ENCODE data around the gene FDXR. TPM values are rescaled to one million over a fixed set of nuclear protein-coding genes. Genes with fewer than 3 reads are reported as not detected.

Gene FDXR
- total RNA-seq, 1 donor from 2014 or later, result 16.0 TPM

DNA sequence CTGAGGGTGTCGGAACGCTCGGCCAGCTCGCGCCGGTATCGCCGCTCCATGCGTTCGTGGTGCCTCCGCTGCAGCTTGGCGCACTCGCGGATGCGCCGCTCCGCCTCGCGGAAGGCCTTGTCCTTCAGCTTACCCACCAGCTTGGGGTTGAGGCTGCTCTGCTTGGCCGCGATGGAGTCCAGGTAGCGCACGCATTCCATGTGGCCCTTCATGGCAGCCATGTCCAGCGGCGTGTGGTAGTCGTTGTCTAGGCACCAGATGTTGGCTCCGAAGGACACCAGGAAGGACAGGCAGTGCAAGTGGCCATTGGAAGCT is 47.5 kb upstream of the FDXR start:
- intact Hi-C loops (cut with DNase I), result no loop called here
- no peak overlapping the region for H3K4me3 ChIP-seq
- peaks cover 6% of the 10 kb centered on the region for H3K27me3 ChIP-seq
- no peak overlapping the region for H3K27ac ChIP-seq
- H3K9me3 ChIP-seq, result no peaks in the 10 kb centered on the region
- H3K36me3 ChIP-seq, result no peaks in the 10 kb centered on the region
- TF ChIP-seq POLR2AphosphoS5 (IDR thresholded peaks at IDR 0.05; ENCODE audit: insufficient read depth in 1 of 2, low read depth in 1 of 2) (no peak), CTCF (IDR thresholded peaks at IDR 0.05) (no peak), POLR2A (IDR thresholded peaks at IDR 0.05) (no peak)
- no peak for DNase-seq (ENCODE audit: extremely low spot score in 2 of 2)
- peaks cover 43% of the 10 kb centered on the region for H3K4me1 ChIP-seq

DNA sequence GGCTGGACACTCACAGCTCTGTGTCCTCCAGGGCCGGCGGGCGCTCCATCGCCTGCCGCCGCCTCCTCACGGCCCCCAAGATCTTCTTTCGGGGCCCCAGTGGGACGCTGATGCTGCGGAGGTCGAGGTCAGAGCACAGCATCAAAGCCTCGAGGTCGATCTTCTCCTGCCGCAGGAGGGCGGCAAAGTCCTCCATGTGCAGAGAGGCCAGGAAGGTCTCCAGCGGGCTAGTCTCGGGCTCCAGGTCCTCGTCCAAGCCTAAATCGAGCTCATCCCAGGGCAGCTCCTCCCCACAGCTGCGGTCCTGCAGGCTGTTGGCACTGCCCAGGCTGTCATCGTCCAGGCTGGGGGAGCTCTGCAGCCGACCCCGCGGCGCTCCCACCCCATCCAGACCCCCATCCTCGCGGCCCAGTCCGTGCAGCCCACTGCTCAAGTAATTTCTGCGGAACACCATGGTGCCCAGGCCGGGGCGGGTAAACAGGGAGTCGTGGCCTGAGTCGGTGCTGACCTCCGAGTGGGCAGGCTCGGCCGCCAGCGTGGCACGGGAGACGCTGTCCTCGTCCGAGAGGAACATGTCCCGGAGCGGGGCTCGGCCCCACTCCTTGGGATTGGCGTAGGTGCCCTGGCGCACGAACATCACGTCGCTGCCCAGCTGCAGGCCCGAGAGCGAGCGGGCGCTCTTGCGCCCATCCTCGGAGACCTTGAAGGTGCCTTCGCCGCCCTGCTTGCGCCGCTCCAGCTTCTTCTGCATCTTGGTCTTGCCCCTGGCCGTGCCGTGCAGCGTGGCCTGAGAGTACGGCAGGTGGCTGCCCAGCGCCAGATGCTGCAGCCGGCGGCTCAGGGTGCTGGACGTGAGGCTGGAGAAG is 46.9 kb upstream of the FDXR start:
- no peak for TF ChIP-seq CTCF (IDR thresholded peaks at IDR 0.05)
- no peak for TF ChIP-seq POLR2AphosphoS5 (IDR thresholded peaks at IDR 0.05; ENCODE audit: insufficient read depth in 1 of 2, low read depth in 1 of 2)
- H3K27ac ChIP-seq, result no peak overlapping the region
- no peaks in the 10 kb centered on the region for H3K36me3 ChIP-seq
- peaks cover 6% of the 10 kb centered on the region for H3K27me3 ChIP-seq
- intact Hi-C loops (cut with DNase I), result no loop called here
- H3K9me3 ChIP-seq, result no peaks in the 10 kb centered on the region
- peaks cover 41% of the 10 kb centered on the region for H3K4me1 ChIP-seq
- DNase-seq (ENCODE audit: extremely low spot score in 2 of 2), result no peak
- no peak overlapping the region for H3K4me3 ChIP-seq

- Histone ChIP-seq H3K36me3 (no peaks in the 10 kb centered on the region), H3K4me1 (peaks cover 33% of the 10 kb centered on the region), H3K4me3 (no peak overlapping the region), H3K27me3 (peaks cover 4% of the 10 kb centered on the region), H3K27ac (no peak overlapping the region), H3K9me3 (no peaks in the 10 kb centered on the region)
- TF ChIP-seq CTCF (IDR thresholded peaks at IDR 0.05) (no peak), POLR2A (IDR thresholded peaks at IDR 0.05) (no peak), POLR2AphosphoS5 (IDR thresholded peaks at IDR 0.05; ENCODE audit: insufficient read depth in 1 of 2, low read depth in 1 of 2) (no peak)
- no peak for DNase-seq (ENCODE audit: extremely low spot score in 2 of 2)
- intact Hi-C loops (cut with DNase I), result no loop called here
Measured at GRCh38 chr17:74918906-74919305, 46.1 kb upstream of the FDXR start.

DNA sequence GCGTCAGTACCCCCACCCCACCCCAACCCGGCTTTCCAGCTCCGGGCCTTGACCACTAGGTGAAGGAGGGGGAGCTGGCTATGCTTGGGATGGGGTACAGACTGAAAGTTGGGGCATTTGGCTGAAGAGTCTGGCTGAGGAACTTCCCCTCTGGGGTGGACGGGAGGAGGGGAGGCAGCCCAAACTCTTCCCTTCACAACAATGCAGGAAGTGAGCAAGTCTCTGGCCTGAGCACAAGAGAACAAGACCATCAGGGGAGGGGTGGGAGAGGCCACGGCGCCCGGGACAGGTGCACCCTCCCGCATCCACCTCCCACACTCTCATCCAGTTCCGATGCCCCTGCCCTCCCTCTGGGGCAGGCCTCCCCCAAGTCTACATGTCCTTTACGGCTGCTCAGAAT is 44.6 kb upstream of the FDXR start:
- H3K4me1 ChIP-seq, result peaks cover 18% of the 10 kb centered on the region
- no peaks in the 10 kb centered on the region for H3K9me3 ChIP-seq
- no peaks in the 10 kb centered on the region for H3K27me3 ChIP-seq
- DNase-seq (ENCODE audit: extremely low spot score in 2 of 2), result no peak
- TF ChIP-seq POLR2A (IDR thresholded peaks at IDR 0.05), result no peak
- TF ChIP-seq POLR2AphosphoS5 (IDR thresholded peaks at IDR 0.05; ENCODE audit: insufficient read depth in 1 of 2, low read depth in 1 of 2), result no peak
- TF ChIP-seq CTCF (IDR thresholded peaks at IDR 0.05), result no peak
- H3K36me3 ChIP-seq, result no peaks in the 10 kb centered on the region
- no peak overlapping the region for H3K27ac ChIP-seq
- intact Hi-C loops (cut with DNase I), result no loop called here
- H3K4me3 ChIP-seq, result no peak overlapping the region

DNA sequence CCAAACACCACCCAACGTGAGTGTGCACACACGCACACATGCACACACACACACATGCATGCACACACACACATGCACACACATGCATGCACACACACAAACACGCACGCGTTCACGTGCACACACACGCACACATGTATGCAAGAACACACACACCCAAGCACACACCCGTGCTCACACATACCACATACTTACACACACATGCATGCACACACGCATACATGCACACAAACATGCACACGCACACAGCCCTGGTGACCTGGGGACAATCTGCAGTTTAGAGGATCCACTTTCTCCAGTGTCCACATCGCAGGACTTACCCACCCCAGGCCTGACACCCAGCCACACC is 44.0 kb upstream of the FDXR start:
- Histone ChIP-seq H3K4me3 (no peak overlapping the region), H3K27ac (no peak overlapping the region), H3K36me3 (no peaks in the 10 kb centered on the region), H3K4me1 (peaks cover 12% of the 10 kb centered on the region), H3K9me3 (no peaks in the 10 kb centered on the region), H3K27me3 (no peaks in the 10 kb centered on the region)
- DNase-seq (ENCODE audit: extremely low spot score in 2 of 2), result no peak
- TF ChIP-seq CTCF (IDR thresholded peaks at IDR 0.05) (no peak), POLR2AphosphoS5 (IDR thresholded peaks at IDR 0.05; ENCODE audit: insufficient read depth in 1 of 2, low read depth in 1 of 2) (no peak), POLR2A (IDR thresholded peaks at IDR 0.05) (no peak)
- intact Hi-C loops (cut with DNase I), result no loop called here

All from vagina (tissue), 2 donors.